ENCODE data around the gene SDK2. TPM values are rescaled to one million over a fixed set of nuclear protein-coding genes. Genes with fewer than 3 reads are reported as not detected.

SDK2 gene
- polyA plus RNA-seq, 1 experiment, result 0.01 TPM

DNA sequence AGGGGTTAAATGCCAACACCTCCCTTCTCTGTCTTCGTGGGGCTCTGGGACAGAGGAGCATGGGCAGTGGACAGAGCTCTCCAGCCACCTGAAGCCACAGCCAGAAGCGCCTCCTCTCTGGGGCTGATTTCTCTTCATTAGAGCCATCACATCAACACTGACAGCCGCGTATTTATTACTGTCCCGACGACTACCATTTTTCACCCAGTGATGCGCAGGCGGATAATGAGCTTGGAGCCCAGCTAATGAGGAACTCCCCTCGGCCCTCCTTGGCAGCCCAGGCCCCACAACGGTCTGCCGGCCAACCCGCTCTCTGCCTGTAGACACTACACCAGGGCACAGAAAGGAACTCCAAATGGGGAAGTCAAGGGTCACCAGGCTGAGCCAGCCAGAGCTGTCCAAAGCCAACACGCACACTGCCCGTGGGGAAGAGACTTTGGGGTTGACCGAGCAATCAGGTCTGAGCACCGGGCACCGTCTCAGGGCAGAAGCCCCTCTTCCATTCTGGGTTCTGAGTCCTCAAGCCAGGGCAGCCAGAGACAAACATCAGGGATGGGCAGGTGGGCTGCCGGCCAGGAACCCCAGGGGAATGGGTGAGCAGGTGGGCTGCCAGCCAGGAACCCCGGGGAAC, 13.2 kb downstream of the SDK2 start:
- no peak for DNase-seq (ENCODE audit: low read depth, low spot score)
- Histone ChIP-seq H3K4me3 (ENCODE audit: low read depth, low read length) (no peak overlapping the region), H3K27ac (ENCODE audit: low read depth, low read length) (no peak overlapping the region), H3K27me3 (ENCODE audit: control insufficient read depth, insufficient read depth, low read length) (no peaks in the 10 kb centered on the region), H3K9me3 (ENCODE audit: control insufficient read depth, insufficient read depth, low read length) (peaks cover 22% of the 10 kb centered on the region; the same call in 1 of the 2 replicates)
- ChIA-PET CTCF (no interaction called here), POLR2A (no interaction called here)
- TF ChIP-seq, protein P1, sequence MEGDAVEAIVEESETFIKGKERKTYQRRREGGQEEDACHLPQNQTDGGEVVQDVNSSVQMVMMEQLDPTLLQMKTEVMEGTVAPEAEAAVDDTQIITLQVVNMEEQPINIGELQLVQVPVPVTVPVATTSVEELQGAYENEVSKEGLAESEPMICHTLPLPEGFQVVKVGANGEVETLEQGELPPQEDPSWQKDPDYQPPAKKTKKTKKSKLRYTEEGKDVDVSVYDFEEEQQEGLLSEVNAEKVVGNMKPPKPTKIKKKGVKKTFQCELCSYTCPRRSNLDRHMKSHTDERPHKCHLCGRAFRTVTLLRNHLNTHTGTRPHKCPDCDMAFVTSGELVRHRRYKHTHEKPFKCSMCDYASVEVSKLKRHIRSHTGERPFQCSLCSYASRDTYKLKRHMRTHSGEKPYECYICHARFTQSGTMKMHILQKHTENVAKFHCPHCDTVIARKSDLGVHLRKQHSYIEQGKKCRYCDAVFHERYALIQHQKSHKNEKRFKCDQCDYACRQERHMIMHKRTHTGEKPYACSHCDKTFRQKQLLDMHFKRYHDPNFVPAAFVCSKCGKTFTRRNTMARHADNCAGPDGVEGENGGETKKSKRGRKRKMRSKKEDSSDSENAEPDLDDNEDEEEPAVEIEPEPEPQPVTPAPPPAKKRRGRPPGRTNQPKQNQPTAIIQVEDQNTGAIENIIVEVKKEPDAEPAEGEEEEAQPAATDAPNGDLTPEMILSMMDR (IDR thresholded peaks at IDR 0.05; ENCODE audit: low read depth, low read length), result no peak

- H3K4me3 ChIP-seq (ENCODE audit: low read depth, low read length), result no peak overlapping the region
- ChIA-PET CTCF (no interaction called here), POLR2A (no interaction called here)
- TF ChIP-seq, protein P1 (IDR thresholded peaks at IDR 0.05; ENCODE audit: low read depth, low read length), result no peak
- peaks cover 25% of the 10 kb centered on the region; the same call in 1 of the 2 replicates for H3K9me3 ChIP-seq (ENCODE audit: control insufficient read depth, insufficient read depth, low read length)
- no peaks in the 10 kb centered on the region for H3K27me3 ChIP-seq (ENCODE audit: control insufficient read depth, insufficient read depth, low read length)
- no peak for DNase-seq (ENCODE audit: low read depth, low spot score)
- no peak overlapping the region for H3K27ac ChIP-seq (ENCODE audit: low read depth, low read length)
Measured at GRCh38 chr17:73630531-73630930, 13.7 kb downstream of the SDK2 start.

- ChIA-PET POLR2A (no interaction called here), CTCF (interaction anchor here (0.6 kb wide), 1 partner anchor 1332 kb away, joined by 3 read pairs; no protein-coding TSS in a partner anchor)
- no peak overlapping the region for H3K27ac ChIP-seq (ENCODE audit: low read depth, low read length)
- no peaks in the 10 kb centered on the region for H3K27me3 ChIP-seq (ENCODE audit: control insufficient read depth, insufficient read depth, low read length)
- TF ChIP-seq, protein P1 (IDR thresholded peaks at IDR 0.05; ENCODE audit: low read depth, low read length), result no peak
- peaks cover 25% of the 10 kb centered on the region; the same call in 1 of the 2 replicates for H3K9me3 ChIP-seq (ENCODE audit: control insufficient read depth, insufficient read depth, low read length)
- H3K4me3 ChIP-seq (ENCODE audit: low read depth, low read length), result no peak overlapping the region
- no peak for DNase-seq (ENCODE audit: low read depth, low spot score)
Measured at GRCh38 chr17:73628642-73629552, 15.3 kb downstream of the SDK2 start.

DNA sequence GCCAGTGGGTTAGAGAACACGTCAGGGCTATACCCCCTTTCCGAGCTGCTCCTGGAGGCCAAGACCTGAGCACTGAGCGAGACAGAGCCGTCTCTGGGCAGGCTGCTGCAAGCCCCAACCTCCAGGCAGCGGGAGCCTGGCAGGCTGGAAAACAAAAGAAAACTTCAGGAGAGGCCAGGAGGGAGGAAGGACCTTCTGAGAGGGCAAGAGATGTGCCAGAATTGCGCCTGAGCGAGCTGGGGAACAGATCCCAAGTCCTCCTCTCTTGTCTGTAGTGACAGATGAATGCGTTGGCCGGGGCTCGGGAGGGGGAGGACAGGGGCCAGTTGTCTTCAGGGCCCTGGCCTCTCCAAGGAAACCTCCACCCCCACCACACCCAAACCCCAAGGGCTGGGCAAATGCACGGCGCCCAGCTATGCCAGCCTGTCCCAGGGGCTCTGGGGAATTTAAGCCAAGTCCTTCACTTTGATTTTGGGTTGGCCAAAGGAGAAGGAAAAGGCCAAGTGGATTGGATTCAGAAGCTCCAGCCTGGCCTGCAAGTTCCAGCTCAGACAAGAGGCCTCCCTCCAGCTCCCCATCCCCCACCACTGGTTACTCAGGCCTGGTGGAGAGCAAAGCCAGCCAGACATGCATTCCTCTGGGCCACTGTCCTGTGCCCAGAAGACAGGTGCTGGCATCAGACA, 18.1 kb downstream of the SDK2 start:
- CTCF ChIA-PET, result no interaction called here
- POLR2A ChIA-PET, result no interaction called here
- H3K27ac ChIP-seq (ENCODE audit: low read depth, low read length), result no peak overlapping the region
- H3K27me3 ChIP-seq (ENCODE audit: control insufficient read depth, insufficient read depth, low read length), result no peaks in the 10 kb centered on the region
- TF ChIP-seq, protein P1 (IDR thresholded peaks at IDR 0.05; ENCODE audit: low read depth, low read length), result no peak
- DNase-seq (ENCODE audit: low read depth, low spot score), result no peak
- H3K4me3 ChIP-seq (ENCODE audit: low read depth, low read length), result no peak overlapping the region
- peaks cover 24% of the 10 kb centered on the region; the same call in 1 of the 2 replicates for H3K9me3 ChIP-seq (ENCODE audit: control insufficient read depth, insufficient read depth, low read length)

All from AG04450 (cell line).